Prostate gland (tissue), 2 donors: ENCODE data around the gene FGG. TPM values are rescaled to one million over a fixed set of nuclear protein-coding genes. Genes with fewer than 3 reads are reported as not detected.

Experiments
- DNase-seq: peaks from one replicate; pipeline ENCODE4 v3.0.0-alpha.2; 2019; ENCODE audit warnings: low spot score
- H3K27ac ChIP-seq, 2 donors: fragments of 200-600 bp; sonication (generic); 2 replicates each; pipeline ENCODE4 v1.5.1; 2017 to 2019
- H3K27me3 ChIP-seq: fragments of 200-600 bp; sonication (generic); replicated peaks from 2 replicates; pipeline ENCODE4 v1.5.1; 2019; ENCODE audit not compliant: insufficient read depth
- H3K36me3 ChIP-seq, 2 donors: fragments of 200-600 bp; sonication (generic); 1 replicate in 1 of 2; 2 replicates in 1 of 2; pipeline versions ENCODE4 v1.5.1 to v1.8.1; 2017 to 2019
- H3K4me1 ChIP-seq: fragments of 200-600 bp; sonication (generic); replicated peaks from 2 replicates; pipeline ENCODE4 v1.5.1; 2019
- H3K4me3 ChIP-seq, 2 donors: fragments of 200-600 bp; sonication (generic); 2 replicates each; pipeline ENCODE4 v1.5.1; 2017 to 2019
- H3K9me3 ChIP-seq: fragments of 200-600 bp; sonication (generic); 2 replicates; pipeline ENCODE4 v1.5.1; 2017
- CTCF ChIP-seq, 4 experiments: fragments of 200-600 bp in 2 of 4; fragments of 450-650 bp in 2 of 4; sonication (generic) in 2 of 4; IDR thresholded peaks; 1 replicate in 3 of 4; 2 replicates in 1 of 4; pipeline ENCODE4 v1.5.1; 2016 to 2019; ENCODE audit warnings: antibody characterized with exemption in 4 of 4, mild to moderate bottlenecking in 2 of 4, moderate library complexity in 2 of 4
- POLR2A ChIP-seq: fragments of 450-650 bp; IDR thresholded peaks from one replicate; pipeline ENCODE4 v1.6.1; 2016; ENCODE audit warnings: antibody characterized with exemption, mild to moderate bottlenecking
- POLR2AphosphoS5 ChIP-seq: sonication (generic); formaldehyde crosslinking; IDR thresholded peaks from one replicate; pipeline ENCODE4 v1.6.1; 2017; ENCODE audit warnings: antibody characterized with exemption
- WGBS: methylation state at CpG from one replicate; pipeline ENCODE4 v1.1.5; 2018; 5-methylcytosine and 5-hydroxymethylcytosine counted together
- intact Hi-C: fragments of 100-400 bp; cut with DNase I; formaldehyde crosslinking; loops from one replicate; pipeline ENCODE4 v1.14.2; 2022
- total RNA-seq, 2 donors: library from RNA; depleted of rRNA; stranded (reverse); fragments of >200 nt; gene quantifications; one replicate each; pipeline ENCODE4 v1.1.0, GENCODE V29; 2016

Gene FGG
- not detected for total RNA-seq

GRCh38 chr4:154612472-154613414 lies at the start of gene FGG:
Gene FGG, minus strand, starts transcription at chr4:154612656. Its CDS starts 47 bp downstream, at chr4:154612609.
- H3K27ac ChIP-seq: no peak within 1 kb of the TSS
- TF ChIP-seq POLR2AphosphoS5 (no peak), CTCF (IDR thresholded peaks at IDR 0.05) (no peak), POLR2A (no peak)
- H3K27me3 ChIP-seq: no peaks in the 10 kb centered on the region
- no peaks in the 10 kb centered on the region for H3K9me3 ChIP-seq
- no peaks in the 10 kb centered on the region for H3K36me3 ChIP-seq
- intact Hi-C loops: no loop called here
- DNase-seq: no peak
- no peak within 1 kb of the TSS for H3K4me3 ChIP-seq
- H3K4me1 ChIP-seq: no peaks in the 10 kb centered on the region
- WGBS: 67% methylated on average over 7 of the region's 7 CpGs

GRCh38 chr4:154660052-154660451 lies 47.6 kb upstream of the FGG start:
- Histone ChIP-seq H3K27ac (no peak overlapping the region), H3K27me3 (no peaks in the 10 kb centered on the region), H3K36me3 (no peaks in the 10 kb centered on the region), H3K4me1 (no peaks in the 10 kb centered on the region), H3K9me3 (no peaks in the 10 kb centered on the region), H3K4me3 (no peak overlapping the region)
- intact Hi-C loops: no loop called here
- WGBS: 16% methylated on average over 3 of the region's 3 CpGs
- DNase-seq: no peak
- TF ChIP-seq POLR2A (no peak), POLR2AphosphoS5 (no peak), CTCF (IDR thresholded peaks at IDR 0.05) (no peak)

- DNase-seq: no peak
- Histone ChIP-seq H3K9me3 (no peaks in the 10 kb centered on the region), H3K27ac (no peak overlapping the region), H3K4me1 (no peaks in the 10 kb centered on the region), H3K4me3 (no peak overlapping the region), H3K36me3 (no peaks in the 10 kb centered on the region), H3K27me3 (no peaks in the 10 kb centered on the region)
- TF ChIP-seq POLR2AphosphoS5 (no peak), CTCF (IDR thresholded peaks at IDR 0.05) (no peak), POLR2A (no peak)
- intact Hi-C loops: no loop called here
- 69% methylated on average over 11 of the region's 11 CpGs for WGBS
Measured at GRCh38 chr4:154658680-154659405, 46.4 kb upstream of the FGG start.

GRCh38 chr4:154643493-154643892 lies 31.0 kb upstream of the FGG start:
- intact Hi-C loops: no loop called here
- Histone ChIP-seq H3K4me1 (no peaks in the 10 kb centered on the region), H3K36me3 (no peaks in the 10 kb centered on the region), H3K4me3 (no peak overlapping the region), H3K9me3 (no peaks in the 10 kb centered on the region), H3K27ac (no peak overlapping the region), H3K27me3 (no peaks in the 10 kb centered on the region)
- WGBS: 95% methylated on average over 2 of the region's 2 CpGs
- TF ChIP-seq POLR2AphosphoS5: no peak
- TF ChIP-seq CTCF (IDR thresholded peaks at IDR 0.05): no peak
- TF ChIP-seq POLR2A: no peak
- no peak for DNase-seq
